GM19372 (cell line): ENCODE measurements around the gene C12orf43.
A peak's percentile ranks its signal among the peaks of the same experiment; 100 is the strongest.
"Not testable (repeated sequence)": the region's sequence is repeated elsewhere in the genome, so short reads cannot be mapped to it uniquely, and the experiment has no call there.

Source experiments
- ATAC-seq: cut with Tn5 transposase; IDR thresholded peaks from one replicate; pipeline ENCODE4 v1.9.1; 2021; ENCODE audit warnings: mild to moderate bottlenecking, low read depth, moderate library complexity; ENCODE audit not compliant: unreplicated experiment

C12orf43 gene, protein sequence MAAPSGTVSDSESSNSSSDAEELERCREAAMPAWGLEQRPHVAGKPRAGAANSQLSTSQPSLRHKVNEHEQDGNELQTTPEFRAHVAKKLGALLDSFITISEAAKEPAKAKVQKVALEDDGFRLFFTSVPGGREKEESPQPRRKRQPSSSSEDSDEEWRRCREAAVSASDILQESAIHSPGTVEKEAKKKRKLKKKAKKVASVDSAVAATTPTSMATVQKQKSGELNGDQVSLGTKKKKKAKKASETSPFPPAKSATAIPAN

GRCh38 chr12:121015825-121016766 is at the start of gene C12orf43:
TSS of gene C12orf43 (minus strand) at chr12:121016487. CDS start at chr12:121016474, 13 bp downstream.
- peak; percentile 89 for ATAC-seq

DNA sequence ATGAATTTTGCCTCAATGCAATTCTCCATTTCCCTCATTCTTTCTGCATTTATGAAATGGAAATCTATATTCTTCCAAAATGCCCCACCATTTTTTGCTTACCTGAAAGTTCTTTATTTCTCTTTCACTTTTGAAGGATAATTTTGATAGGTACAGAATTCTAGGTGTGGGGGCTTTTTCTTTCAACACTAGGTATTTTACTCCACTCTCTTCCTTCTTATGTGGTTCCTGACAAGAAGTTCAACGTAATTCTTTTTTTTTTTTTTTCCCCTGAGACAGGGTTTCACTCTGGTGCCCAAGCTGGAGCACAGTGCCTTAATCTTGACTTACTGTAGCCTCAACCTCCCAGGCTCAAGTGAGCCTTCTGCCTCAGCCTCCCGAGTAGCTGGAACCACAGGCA is 49.1 kb upstream of the C12orf43 start:
- ATAC-seq: no peak

DNA sequence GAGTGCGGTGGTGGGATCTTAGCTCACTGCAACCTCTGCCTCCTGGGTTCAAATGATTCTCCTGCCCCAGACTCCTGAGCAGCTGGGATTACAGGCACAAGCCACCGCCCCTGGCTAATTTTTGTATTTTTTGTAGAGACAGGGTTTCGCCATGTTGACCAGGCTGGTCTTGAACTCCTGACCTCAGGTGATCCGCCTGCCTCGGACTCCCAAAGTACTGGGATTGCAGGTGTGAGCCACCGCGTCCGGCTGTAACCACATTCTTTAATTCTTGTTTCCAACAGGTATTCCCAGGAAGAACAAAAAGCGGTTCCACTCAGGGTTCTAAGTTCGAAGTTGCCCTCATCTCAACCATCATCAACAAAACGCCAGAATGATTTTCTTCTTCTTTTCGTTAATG is 48.3 kb upstream of the C12orf43 start:
- ATAC-seq: not testable (repeated sequence)

- ATAC-seq: no peak
These were observed 47.8 kb upstream of the C12orf43 start for GRCh38 chr12:121064116-121064515.

- no peak for ATAC-seq
These were observed 46.2 kb upstream of the C12orf43 start for GRCh38 chr12:121062391-121063045.

- no peak for ATAC-seq
These were observed 45.5 kb upstream of the C12orf43 start for GRCh38 chr12:121061831-121062230.

DNA sequence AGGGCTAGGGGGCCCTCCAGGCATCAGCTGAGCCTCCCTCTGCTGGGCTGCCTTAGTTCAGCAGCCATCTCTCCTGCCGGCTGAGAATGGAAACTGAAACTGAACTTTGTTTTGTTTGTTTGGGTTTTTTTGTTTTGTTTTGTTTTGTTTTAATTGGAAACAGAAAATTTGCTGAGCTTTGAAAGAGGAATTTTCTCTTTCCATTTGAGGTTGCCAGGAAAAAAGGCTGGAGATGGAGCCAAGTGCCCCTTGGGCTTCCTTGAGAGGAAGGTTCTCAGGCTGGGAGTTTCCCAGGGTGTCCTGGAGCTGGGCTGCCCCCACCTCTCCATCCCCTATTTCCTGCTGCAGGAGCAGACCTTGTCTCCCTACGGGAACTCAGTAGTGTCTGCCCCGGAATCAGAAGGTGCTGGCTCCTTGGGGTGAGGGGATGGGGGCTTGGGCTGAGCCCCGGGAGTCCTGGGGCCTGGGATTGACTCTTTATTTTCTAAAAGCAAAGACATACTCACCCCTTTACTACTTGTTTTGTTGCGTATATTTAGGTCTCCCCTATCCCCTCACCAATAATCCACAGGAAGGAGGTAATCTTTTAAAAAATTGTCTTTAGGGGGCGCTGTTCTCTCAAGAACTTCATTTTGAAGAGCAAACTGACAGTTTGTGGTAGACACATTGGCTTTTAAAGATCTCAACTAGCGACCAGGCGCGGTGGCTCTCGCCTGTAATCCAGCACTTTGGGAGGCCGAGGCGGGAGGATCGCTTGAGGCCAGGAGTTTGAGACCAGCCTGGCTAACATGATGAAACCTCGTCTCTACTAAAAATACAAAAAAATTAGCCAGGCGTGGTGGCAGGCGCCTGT is 44.1 kb upstream of the C12orf43 start:
- ATAC-seq: peak; percentile 74

DNA sequence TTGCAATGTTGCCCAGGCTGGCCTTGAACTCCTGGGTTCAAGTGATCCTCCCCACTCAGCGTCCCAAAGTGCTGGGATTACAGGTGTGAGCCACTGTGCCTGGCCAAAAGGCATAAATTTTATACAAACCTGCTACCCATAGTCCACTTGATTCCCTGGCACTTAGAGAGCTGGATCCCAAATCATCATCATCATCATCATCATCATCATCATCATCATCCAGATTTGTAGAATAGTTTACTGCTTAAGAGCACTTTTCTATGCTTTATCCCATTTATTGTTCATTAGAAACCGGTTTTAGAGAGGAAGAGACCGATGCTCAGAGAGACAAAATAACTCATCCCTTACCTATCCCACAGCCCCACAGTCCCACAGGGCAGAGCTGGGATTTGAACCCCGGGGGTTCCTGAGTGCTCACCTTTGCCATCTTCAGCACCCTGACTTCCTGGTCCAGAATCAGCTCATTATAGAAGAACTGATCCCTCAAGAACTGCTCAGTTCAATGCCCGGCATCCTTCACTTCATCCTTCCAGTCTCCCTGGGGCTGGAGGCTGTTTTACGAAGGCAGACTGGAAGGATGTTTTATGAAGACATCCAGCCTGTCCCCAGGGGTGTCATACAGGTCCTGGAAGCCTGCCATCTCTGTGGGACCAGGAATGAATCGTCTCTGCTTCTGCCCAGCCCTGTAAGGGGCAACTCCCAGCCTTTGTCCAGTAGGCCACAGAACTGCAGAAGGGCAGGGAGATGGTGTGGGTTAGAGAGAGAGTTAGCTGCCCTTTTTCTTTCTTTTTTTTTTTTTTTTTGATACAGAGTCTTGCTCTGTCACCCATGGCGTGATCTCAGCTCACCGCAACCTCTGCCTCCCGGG is 43.0 kb upstream of the C12orf43 start:
- no peak for ATAC-seq

DNA sequence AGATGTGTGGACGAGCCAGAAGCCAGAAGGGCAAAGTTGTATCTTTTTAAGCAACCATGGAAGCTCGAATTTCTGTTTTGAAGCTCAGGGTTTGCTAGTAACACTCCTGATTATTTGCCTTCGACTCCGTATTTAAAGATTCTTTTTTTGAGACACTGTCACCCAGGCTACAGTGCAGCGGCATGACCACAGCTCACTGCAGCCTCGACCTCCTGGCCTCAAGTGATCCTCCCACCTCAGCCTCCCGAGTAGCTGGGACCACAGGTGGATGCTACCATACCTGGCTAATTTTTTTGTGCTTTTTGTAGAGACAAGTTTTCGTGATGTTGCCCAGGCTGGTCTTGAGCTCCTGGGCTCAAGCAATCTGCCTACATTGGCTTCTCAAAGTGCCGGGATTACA is 41.5 kb upstream of the C12orf43 start:
- no peak for ATAC-seq

GRCh38 chr12:121053706-121054105 is 37.4 kb upstream of the C12orf43 start:
- no peak for ATAC-seq

GRCh38 chr12:121050725-121051124 is 34.4 kb upstream of the C12orf43 start:
- ATAC-seq: no peak

DNA sequence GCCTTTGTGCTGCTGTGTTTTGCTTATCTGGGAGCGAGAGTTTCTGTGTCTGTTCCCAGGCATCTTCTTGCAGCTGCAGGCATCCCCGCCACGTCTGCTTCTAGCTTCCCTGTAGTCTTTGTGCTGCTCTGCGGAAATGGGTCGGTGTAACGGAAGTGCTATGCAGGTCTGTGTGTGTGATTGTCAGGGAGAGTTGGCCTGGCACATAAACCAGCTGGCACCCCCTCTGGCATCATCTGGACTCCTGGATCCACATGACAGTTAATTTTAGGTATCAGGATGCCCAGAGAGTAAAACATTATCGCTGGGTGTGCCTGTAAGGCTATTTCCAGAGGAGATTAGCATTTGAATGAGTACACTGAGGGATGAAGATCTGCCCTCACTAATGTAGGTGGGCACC is 32.2 kb upstream of the C12orf43 start:
- no peak for ATAC-seq

- ATAC-seq: not testable (repeated sequence)
These were observed 31.1 kb upstream of the C12orf43 start for GRCh38 chr12:121047400-121047799.

DNA sequence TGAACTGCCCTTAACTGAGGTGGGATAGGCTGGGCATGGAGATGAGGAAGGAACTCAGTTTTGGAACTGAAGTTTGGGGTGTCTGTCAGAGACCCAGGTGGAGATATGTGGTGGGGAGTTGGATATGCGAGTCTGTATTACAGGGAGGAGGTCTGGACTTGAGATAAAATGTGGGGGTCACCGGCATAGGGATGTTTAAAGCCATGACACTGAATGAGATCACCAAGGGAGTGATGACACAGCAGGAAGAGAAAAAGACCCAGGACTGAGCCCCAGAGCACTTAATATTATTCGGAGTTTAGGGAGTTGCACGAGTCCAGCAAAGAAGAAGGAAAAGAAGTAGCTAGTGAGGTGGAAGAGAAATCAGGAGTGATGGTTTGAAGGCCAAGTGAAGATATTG is 26.8 kb upstream of the C12orf43 start:
- no peak for ATAC-seq

DNA sequence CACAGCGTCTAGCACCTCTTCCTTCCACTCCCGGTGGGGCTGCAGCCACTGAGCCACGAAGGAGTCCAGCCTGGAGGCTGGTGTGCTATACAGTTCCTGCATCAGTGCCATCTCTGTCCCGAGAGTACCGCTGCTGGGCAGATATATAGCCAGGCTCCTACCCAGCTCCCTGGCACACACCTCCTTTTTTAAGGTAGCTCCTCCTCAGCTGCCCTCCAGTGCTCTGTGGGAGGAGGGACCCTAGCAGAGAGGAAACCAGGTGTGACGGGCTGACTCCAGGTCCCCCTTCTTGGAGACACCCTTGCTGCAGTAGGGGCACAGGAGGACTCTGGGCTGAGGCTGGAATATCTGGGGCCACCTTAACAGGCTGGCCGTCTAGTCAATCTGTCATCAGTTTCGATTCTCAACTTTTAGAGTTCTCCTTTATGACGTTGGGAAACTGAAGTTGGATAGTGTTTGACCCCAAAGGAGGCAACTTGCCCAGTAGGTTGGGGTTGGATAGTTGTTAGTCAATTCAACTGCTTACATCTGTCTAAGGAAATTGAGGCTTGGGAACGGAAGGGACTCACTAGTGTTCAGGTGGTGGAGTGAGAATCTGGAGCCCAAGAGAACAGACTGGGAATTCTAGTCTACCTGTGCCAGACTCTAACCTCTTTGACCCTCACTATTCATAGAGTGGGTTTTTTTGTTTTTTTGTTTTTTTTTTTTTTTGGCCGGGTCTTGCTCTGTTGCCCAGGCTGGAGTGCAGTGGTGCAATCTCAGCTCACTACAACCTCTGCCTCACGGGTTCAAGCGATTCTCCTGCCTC is 22.8 kb upstream of the C12orf43 start, which contains the start of gene OASL:
TSS of gene OASL (minus strand) at position 386 of the 808 bp plus-strand sequence. CDS start at position 111, 275 bp downstream.
- no peak for ATAC-seq

DNA sequence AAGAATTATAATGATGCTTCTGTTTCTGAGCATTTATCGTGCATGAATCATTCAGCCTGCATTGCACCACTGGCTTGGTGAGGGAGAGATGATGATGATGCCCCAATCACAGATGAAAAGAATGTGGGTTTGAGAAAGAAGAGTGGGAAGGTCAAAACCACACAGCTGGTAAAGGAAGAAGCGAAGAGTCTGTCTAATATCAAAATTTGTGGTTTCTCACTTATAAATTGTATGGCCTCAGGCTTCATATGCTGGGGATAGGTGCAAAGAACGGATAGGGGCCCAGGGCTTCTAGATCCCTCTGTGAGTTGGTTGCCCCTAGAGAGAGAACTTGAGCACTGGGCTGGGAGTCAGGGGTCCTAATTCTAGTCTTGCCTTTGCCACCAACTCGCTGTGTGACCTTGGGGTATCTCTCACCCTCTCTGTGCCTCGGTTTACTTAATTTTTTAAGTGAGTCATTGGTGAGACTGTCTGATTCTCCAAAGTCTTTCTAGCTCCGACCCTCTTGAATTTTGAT is 20.6 kb upstream of the C12orf43 start:
- ATAC-seq: no peak

DNA sequence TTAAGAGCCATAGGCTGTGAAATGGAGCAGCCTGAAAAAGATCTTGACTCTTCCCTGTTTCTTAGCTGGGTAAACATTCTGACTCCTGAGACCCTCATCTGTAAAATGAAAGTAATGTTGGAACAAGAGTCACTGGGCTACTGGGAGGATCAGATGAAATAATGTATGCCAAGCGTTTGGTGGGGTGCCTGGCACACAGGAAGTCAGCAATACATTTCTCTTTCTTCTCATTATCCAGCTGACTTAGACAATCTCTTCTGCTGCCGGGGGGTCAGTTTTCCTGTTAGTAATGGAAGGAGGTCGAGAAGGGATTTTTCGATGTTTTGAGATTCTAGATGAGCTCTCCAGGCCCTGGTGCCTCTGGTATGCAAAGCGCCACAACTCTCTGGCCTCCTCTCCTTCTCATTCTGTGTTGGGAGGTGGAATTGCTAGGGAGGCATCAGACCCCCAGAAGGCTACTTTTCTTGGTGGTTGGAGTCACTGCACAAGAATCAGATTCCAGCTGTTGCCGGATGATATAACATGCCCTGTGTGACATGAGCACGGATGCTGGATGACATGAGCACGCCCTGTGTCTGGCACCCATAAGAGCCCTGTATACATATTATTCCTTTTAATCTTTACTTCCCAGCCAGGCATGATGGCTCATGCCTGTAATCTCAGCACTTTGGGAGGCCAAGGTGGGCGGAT is 18.5 kb upstream of the C12orf43 start:
- no peak for ATAC-seq
